H9 (cell line): ENCODE measurements around the gene MAP3K21. TPM values are rescaled to one million over a fixed set of nuclear protein-coding genes. Genes with fewer than 3 reads are reported as not detected.

ENCODE experiments used
- DNase-seq: peaks from one replicate; pipeline ENCODE4 v3.0.0-alpha.2; 2017
- H2AFZ ChIP-seq: one replicate; pipeline ENCODE4 v1.6.1; 2013; ENCODE audit warnings: mild to moderate bottlenecking, low read length, control low read depth, moderate library complexity
- H2AK5ac ChIP-seq: 2 replicates; pipeline ENCODE4 v1.6.1; 2013; ENCODE audit warnings: low read length, control low read depth, mixed read lengths; ENCODE audit not compliant: insufficient read length
- H2BK120ac ChIP-seq: one replicate; pipeline ENCODE4 v1.6.1; 2013; ENCODE audit warnings: low read depth, mild to moderate bottlenecking, low read length, control low read depth, inconsistent platforms; ENCODE audit not compliant: poor library complexity, severe bottlenecking
- H2BK12ac ChIP-seq: 2 replicates; pipeline ENCODE4 v1.6.1; 2013; ENCODE audit warnings: low read length, control low read depth, mixed read lengths, low read depth; ENCODE audit not compliant: insufficient read length
- H2BK15ac ChIP-seq: 2 replicates; pipeline ENCODE4 v1.6.1; 2013; ENCODE audit warnings: low read depth, low read length, control low read depth
- H2BK20ac ChIP-seq: one replicate; pipeline ENCODE4 v1.6.1; 2013; ENCODE audit warnings: low read depth, mild to moderate bottlenecking, low read length, control low read depth, inconsistent platforms; ENCODE audit not compliant: poor library complexity, severe bottlenecking
- H2BK5ac ChIP-seq: 2 replicates; pipeline ENCODE4 v1.6.1; 2013; ENCODE audit warnings: low read length, control low read depth, mixed read lengths; ENCODE audit not compliant: insufficient read length
- H3K14ac ChIP-seq: 2 replicates; pipeline ENCODE4 v1.6.1; 2013; ENCODE audit warnings: low read length, control low read depth; ENCODE audit not compliant: insufficient read depth
- H3K18ac ChIP-seq: 2 replicates; pipeline ENCODE4 v1.6.1; 2013; ENCODE audit warnings: low read depth, mild to moderate bottlenecking, mixed read lengths, low read length, control low read depth; ENCODE audit not compliant: insufficient read length
- H3K23ac ChIP-seq: 2 replicates; pipeline ENCODE4 v1.6.1; 2013; ENCODE audit warnings: low read length, control low read depth, mixed read lengths, low read depth; ENCODE audit not compliant: insufficient read length
- H3K23me2 ChIP-seq: 2 replicates; pipeline ENCODE4 v1.6.1; 2013; ENCODE audit warnings: low read depth, mild to moderate bottlenecking, mixed read lengths, low read length, control low read depth; ENCODE audit not compliant: insufficient read length, poor library complexity, severe bottlenecking
- H3K27ac ChIP-seq: 2 replicates; pipeline ENCODE4 v1.5.1; 2013; ENCODE audit warnings: low read length, control low read depth, mixed read lengths, low read depth; ENCODE audit not compliant: insufficient read length
- H3K27me3 ChIP-seq: 2 replicates; pipeline ENCODE4 v1.6.1; 2013; ENCODE audit warnings: low read length, control low read depth, inconsistent platforms; ENCODE audit not compliant: insufficient read depth
- H3K4ac ChIP-seq: 2 replicates; pipeline ENCODE4 v1.6.1; 2013; ENCODE audit warnings: low read depth, mild to moderate bottlenecking, control low read depth, inconsistent platforms, low read length, moderate library complexity
- H3K4me1 ChIP-seq: 2 replicates; pipeline ENCODE4 v1.6.1; 2013; ENCODE audit warnings: low read length, control low read depth, inconsistent platforms; ENCODE audit not compliant: insufficient read depth
- H3K4me2 ChIP-seq: 2 replicates; pipeline ENCODE4 v1.6.1; 2013; ENCODE audit warnings: low read length, control low read depth, mixed read lengths; ENCODE audit not compliant: insufficient read length, insufficient read depth
- H3K56ac ChIP-seq: 2 replicates; pipeline ENCODE4 v1.6.1; 2013; ENCODE audit warnings: low read depth, mild to moderate bottlenecking, mixed read lengths, low read length, control low read depth; ENCODE audit not compliant: insufficient read length
- H3K79me1 ChIP-seq: 2 replicates; pipeline ENCODE4 v1.6.1; 2013; ENCODE audit warnings: low read depth, mild to moderate bottlenecking, moderate library complexity, low read length, control low read depth, inconsistent platforms; ENCODE audit not compliant: insufficient read depth, poor library complexity, severe bottlenecking
- H3K79me2 ChIP-seq: 2 replicates; pipeline ENCODE4 v1.6.1; 2013; ENCODE audit warnings: low read length, control low read depth, inconsistent platforms; ENCODE audit not compliant: insufficient read depth
- H3K9ac ChIP-seq: 2 replicates; pipeline ENCODE4 v1.6.1; 2013; ENCODE audit warnings: low read length, control low read depth, mixed read lengths; ENCODE audit not compliant: insufficient read length; ENCODE audit errors: extremely low read depth
- H3K9me3 ChIP-seq: one replicate; pipeline ENCODE4 v1.6.1; 2013; ENCODE audit warnings: low read depth, low read length, inconsistent platforms; ENCODE audit not compliant: control insufficient read depth
- H3T11ph ChIP-seq: one replicate; pipeline ENCODE4 v1.6.1; 2013; ENCODE audit warnings: mild to moderate bottlenecking, low read length, control low read depth, inconsistent platforms
- H4K20me1 ChIP-seq: one replicate; pipeline ENCODE4 v1.6.1; 2013; ENCODE audit not compliant: control insufficient read depth, insufficient read length, insufficient read depth
- H4K5ac ChIP-seq: 2 replicates; pipeline ENCODE4 v1.6.1; 2013; ENCODE audit warnings: low read depth, mild to moderate bottlenecking, mixed read lengths, low read length, control low read depth; ENCODE audit not compliant: insufficient read length
- H4K8ac ChIP-seq: replicated peaks from 2 replicates; pipeline ENCODE4 v1.6.1; 2013; ENCODE audit warnings: low read length, control low read depth, mixed read lengths, low read depth; ENCODE audit not compliant: insufficient read length
- H4K91ac ChIP-seq: 2 replicates; pipeline ENCODE4 v1.6.1; 2013; ENCODE audit warnings: low read depth, mild to moderate bottlenecking, moderate library complexity, mixed read lengths, low read length, control low read depth; ENCODE audit not compliant: insufficient read length
- H3K27ac Mint-ChIP-seq, 3 experiments: 2 replicates in 2 of 3; 3 replicates in 1 of 3; pipeline ENCODE4 v1.8.0; 2020 to 2021; ENCODE audit warnings: mixed read lengths in 3 of 3, mild to moderate bottlenecking in 1 of 3, moderate library complexity in 1 of 3
- H3K27me3 Mint-ChIP-seq: 2 replicates; pipeline ENCODE4 v1.8.0; 2021; ENCODE audit warnings: low read depth, mild to moderate bottlenecking, moderate library complexity, mixed read lengths
- H3K36me3 Mint-ChIP-seq, 3 experiments: 2 replicates in 2 of 3; 3 replicates in 1 of 3; pipeline ENCODE4 v1.8.0; 2020 to 2021; ENCODE audit warnings: low read depth in 3 of 3, mixed read lengths in 3 of 3; ENCODE audit not compliant: insufficient read depth in 1 of 3
- H3K4me1 Mint-ChIP-seq, 2 experiments: 2 replicates each; pipeline ENCODE4 v1.8.0; 2020; ENCODE audit warnings: mixed read lengths in 2 of 2
- H3K4me3 Mint-ChIP-seq, 2 experiments: 2 replicates in 1 of 2; 3 replicates in 1 of 2; pipeline ENCODE4 v1.8.0; 2020 to 2021; ENCODE audit warnings: mild to moderate bottlenecking in 2 of 2, mixed read lengths in 2 of 2, moderate library complexity in 1 of 2
- H3K9me3 Mint-ChIP-seq, 2 experiments: 2 replicates in 1 of 2; 3 replicates in 1 of 2; pipeline ENCODE4 v1.8.0; 2020; ENCODE audit warnings: mild to moderate bottlenecking in 2 of 2, mixed read lengths in 2 of 2, moderate library complexity in 1 of 2
- CTCF ChIP-seq: fragments of 200-600 bp; sonication (generic); conservative IDR thresholded peaks from 3 replicates; pipeline ENCODE4 v1.8.0; 2021; ENCODE audit warnings: antibody characterized with exemption, mild to moderate bottlenecking
- WGBS: extraction: QIAGEN DNeasy Blood & Tissue Kit; methylation state at CpG from one replicate; pipeline ENCODE4 v1.1.7; 2013; ENCODE audit warnings: missing lambda C conversion rate, low lambda C conversion rate, mixed read lengths; ENCODE audit not compliant: insufficient read length; ENCODE audit errors: extremely low coverage; 5-methylcytosine and 5-hydroxymethylcytosine counted together
- total RNA-seq: library from RNA; stranded (reverse); gene quantifications from 2 replicates; pipeline ENCODE4 v1.2.1, GENCODE V29; 2021

The MAP3K21 gene
- total RNA-seq, 1 experiment from 2014 or later: 11.7 TPM

GRCh38 chr1:233372218-233373120, 44.9 kb downstream of the MAP3K21 start:
- Histone ChIP-seq H2BK120ac (no peak overlapping the region), H3K9me3 (no peaks in the 10 kb centered on the region), H3K14ac (no peak overlapping the region), H3K9ac (no peak overlapping the region), H4K8ac (no peak overlapping the region), H3K23me2 (no peaks in the 10 kb centered on the region), H2BK12ac (no peak overlapping the region), H3K56ac (no peak overlapping the region), H3K18ac (no peak overlapping the region), H2AFZ (no peak overlapping the region), H2BK20ac (no peak overlapping the region), H3K79me2 (no peaks in the 10 kb centered on the region), H3K23ac (no peak overlapping the region), H3K4ac (no peak overlapping the region), H2BK5ac (no peak overlapping the region), H4K5ac (no peak overlapping the region), H3K27me3 (no peaks in the 10 kb centered on the region), H3K4me2 (no peak overlapping the region), H4K20me1 (no peaks in the 10 kb centered on the region), H2AK5ac (no peak overlapping the region), H3T11ph (no peak overlapping the region), H3K79me1 (no peaks in the 10 kb centered on the region), H4K91ac (no peak overlapping the region), H3K4me1 (peaks cover 9% of the 10 kb centered on the region; the same call in 1 of the 2 replicates), H3K27ac (no peak overlapping the region), H2BK15ac (no peak overlapping the region)
- DNase-seq: no peak
- Mint-ChIP-seq H3K4me3 (no peak overlapping the region), H3K27ac (peak overlapping the region; percentile 6 to 56 (median 52); a peak in 5 of 7 replicates), H3K9me3 (no peaks in the 10 kb centered on the region), H3K4me1 (peaks cover 16 to 19% of the 10 kb centered on the region in 2 experiments), H3K27me3 (no peaks in the 10 kb centered on the region), H3K36me3 (peaks cover 11 to 18% (median 17%) of the 10 kb centered on the region in 3 experiments; a peak in 6 of 7 replicates)
- no peak for TF ChIP-seq CTCF
- whole genome bisulfite sequencing: no CpG with 5 or more reads among the region's 12 CpGs
